ENCODE results near the gene TGFA.

The TGFA gene

DNA sequence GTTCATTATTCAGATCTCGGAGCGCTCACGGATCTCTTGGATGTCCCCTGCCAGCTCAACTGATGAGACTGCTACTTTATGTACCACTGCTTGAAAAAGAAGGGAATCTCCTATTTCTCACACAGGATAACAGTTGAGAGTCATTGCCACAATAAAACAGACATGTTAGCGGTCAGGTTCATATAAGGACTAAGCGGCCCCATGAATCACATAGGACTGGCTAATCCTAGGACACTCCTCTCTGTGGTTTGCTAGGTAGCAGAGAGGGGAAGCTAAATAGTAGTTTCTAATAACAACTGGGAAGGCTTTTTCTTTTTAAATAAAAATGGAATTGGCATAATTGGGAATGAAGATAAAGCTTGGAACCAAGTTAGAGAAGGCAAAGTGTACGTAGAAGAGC is 15.9 kb upstream of the TGFA start:
- TF ChIP-seq, protein P1, sequence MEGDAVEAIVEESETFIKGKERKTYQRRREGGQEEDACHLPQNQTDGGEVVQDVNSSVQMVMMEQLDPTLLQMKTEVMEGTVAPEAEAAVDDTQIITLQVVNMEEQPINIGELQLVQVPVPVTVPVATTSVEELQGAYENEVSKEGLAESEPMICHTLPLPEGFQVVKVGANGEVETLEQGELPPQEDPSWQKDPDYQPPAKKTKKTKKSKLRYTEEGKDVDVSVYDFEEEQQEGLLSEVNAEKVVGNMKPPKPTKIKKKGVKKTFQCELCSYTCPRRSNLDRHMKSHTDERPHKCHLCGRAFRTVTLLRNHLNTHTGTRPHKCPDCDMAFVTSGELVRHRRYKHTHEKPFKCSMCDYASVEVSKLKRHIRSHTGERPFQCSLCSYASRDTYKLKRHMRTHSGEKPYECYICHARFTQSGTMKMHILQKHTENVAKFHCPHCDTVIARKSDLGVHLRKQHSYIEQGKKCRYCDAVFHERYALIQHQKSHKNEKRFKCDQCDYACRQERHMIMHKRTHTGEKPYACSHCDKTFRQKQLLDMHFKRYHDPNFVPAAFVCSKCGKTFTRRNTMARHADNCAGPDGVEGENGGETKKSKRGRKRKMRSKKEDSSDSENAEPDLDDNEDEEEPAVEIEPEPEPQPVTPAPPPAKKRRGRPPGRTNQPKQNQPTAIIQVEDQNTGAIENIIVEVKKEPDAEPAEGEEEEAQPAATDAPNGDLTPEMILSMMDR (IDR thresholded peaks at IDR 0.05; ENCODE audit: poor library complexity, severe bottlenecking): no peak
- peaks cover 25% of the 10 kb centered on the region for H3K4me1 ChIP-seq (ENCODE audit: insufficient read depth, poor library complexity, severe bottlenecking)
- H3K9me3 ChIP-seq (ENCODE audit: severe bottlenecking): no peaks in the 10 kb centered on the region
- ATAC-seq (ENCODE audit: low read depth) (peak; percentile 95), DNase-seq (ENCODE audit: low spot score) (no peak)
- no peaks in the 10 kb centered on the region for H3K36me3 ChIP-seq (ENCODE audit: low read depth)
- peak overlapping the region; percentile 90 for H3K27ac ChIP-seq (ENCODE audit: poor library complexity, severe bottlenecking)
- H3K4me3 ChIP-seq (ENCODE audit: severe bottlenecking): no peak overlapping the region
- H3K27me3 ChIP-seq (ENCODE audit: insufficient read depth, poor library complexity, severe bottlenecking): no peaks in the 10 kb centered on the region

DNA sequence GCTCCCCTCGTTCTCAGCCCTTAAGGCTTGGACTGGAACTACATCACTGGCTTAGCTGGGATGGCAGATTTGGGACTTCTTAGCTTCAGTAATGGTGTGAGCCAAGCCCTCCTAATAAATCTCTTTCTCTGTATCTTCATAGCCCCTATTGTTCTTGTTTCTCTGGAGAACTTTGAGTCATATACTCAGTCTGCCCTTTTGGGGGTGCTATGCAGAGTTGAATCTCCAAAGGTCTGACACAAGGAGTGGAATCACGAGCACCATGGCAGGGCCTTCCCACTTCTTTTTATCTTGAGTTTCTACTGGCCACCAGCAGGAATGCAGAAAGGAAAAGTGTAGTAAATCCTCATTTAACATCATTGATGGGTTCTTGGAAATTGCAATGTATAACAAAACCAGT is 13.3 kb upstream of the TGFA start:
- no peak overlapping the region for H3K4me3 ChIP-seq (ENCODE audit: severe bottlenecking)
- TF ChIP-seq, protein P1 (IDR thresholded peaks at IDR 0.05; ENCODE audit: poor library complexity, severe bottlenecking): no peak
- no peaks in the 10 kb centered on the region for H3K36me3 ChIP-seq (ENCODE audit: low read depth)
- peaks cover 22% of the 10 kb centered on the region for H3K4me1 ChIP-seq (ENCODE audit: insufficient read depth, poor library complexity, severe bottlenecking)
- no peak for ATAC-seq (ENCODE audit: low read depth)
- H3K27me3 ChIP-seq (ENCODE audit: insufficient read depth, poor library complexity, severe bottlenecking): no peaks in the 10 kb centered on the region
- no peak for DNase-seq (ENCODE audit: low spot score)
- no peak overlapping the region for H3K27ac ChIP-seq (ENCODE audit: poor library complexity, severe bottlenecking)
- no peaks in the 10 kb centered on the region for H3K9me3 ChIP-seq (ENCODE audit: severe bottlenecking)

DNA sequence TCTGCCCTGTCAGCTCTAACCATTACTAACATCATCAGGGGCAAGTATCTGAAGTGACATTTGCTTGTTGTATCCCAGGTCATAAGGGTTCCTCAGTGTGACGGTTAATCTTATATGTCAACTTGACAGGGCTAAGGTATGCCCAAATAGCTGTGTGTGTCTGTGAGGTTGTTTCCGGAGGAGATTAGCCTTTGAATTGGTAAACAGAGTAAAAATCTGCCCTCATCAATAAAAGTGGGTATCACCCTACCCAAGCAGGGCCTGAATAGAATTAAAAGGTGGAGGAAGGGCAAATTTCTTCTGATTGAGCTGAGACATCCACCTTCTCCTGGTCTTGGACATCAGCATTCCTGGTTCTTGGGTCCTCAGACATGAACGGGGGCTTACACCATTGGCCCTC is 12.8 kb upstream of the TGFA start:
- H3K4me1 ChIP-seq (ENCODE audit: insufficient read depth, poor library complexity, severe bottlenecking): peaks cover 22% of the 10 kb centered on the region
- H3K27me3 ChIP-seq (ENCODE audit: insufficient read depth, poor library complexity, severe bottlenecking): no peaks in the 10 kb centered on the region
- no peaks in the 10 kb centered on the region for H3K36me3 ChIP-seq (ENCODE audit: low read depth)
- DNase-seq (ENCODE audit: low spot score): no peak
- H3K4me3 ChIP-seq (ENCODE audit: severe bottlenecking): no peak overlapping the region
- TF ChIP-seq, protein P1 (IDR thresholded peaks at IDR 0.05; ENCODE audit: poor library complexity, severe bottlenecking): no peak
- no peak overlapping the region for H3K27ac ChIP-seq (ENCODE audit: poor library complexity, severe bottlenecking)
- ATAC-seq (ENCODE audit: low read depth): no peak
- no peaks in the 10 kb centered on the region for H3K9me3 ChIP-seq (ENCODE audit: severe bottlenecking)

GRCh38 chr2:70565039-70565731 is 11.6 kb upstream of the TGFA start:
- Histone ChIP-seq H3K4me3 (ENCODE audit: severe bottlenecking) (no peak overlapping the region), H3K4me1 (ENCODE audit: insufficient read depth, poor library complexity, severe bottlenecking) (peaks cover 16% of the 10 kb centered on the region), H3K9me3 (ENCODE audit: severe bottlenecking) (no peaks in the 10 kb centered on the region), H3K36me3 (ENCODE audit: low read depth) (no peaks in the 10 kb centered on the region), H3K27ac (ENCODE audit: poor library complexity, severe bottlenecking) (no peak overlapping the region), H3K27me3 (ENCODE audit: insufficient read depth, poor library complexity, severe bottlenecking) (no peaks in the 10 kb centered on the region)
- TF ChIP-seq, protein P1 (IDR thresholded peaks at IDR 0.05; ENCODE audit: poor library complexity, severe bottlenecking): no peak
- ATAC-seq (ENCODE audit: low read depth) (no peak), DNase-seq (ENCODE audit: low spot score) (no peak)

- TF ChIP-seq, protein P1 (IDR thresholded peaks at IDR 0.05; ENCODE audit: poor library complexity, severe bottlenecking): no peak
- ATAC-seq (ENCODE audit: low read depth) (peak; percentile 82), DNase-seq (ENCODE audit: low spot score) (no peak)
- no peaks in the 10 kb centered on the region for H3K36me3 ChIP-seq (ENCODE audit: low read depth)
- peaks cover 13% of the 10 kb centered on the region for H3K4me1 ChIP-seq (ENCODE audit: insufficient read depth, poor library complexity, severe bottlenecking)
- H3K4me3 ChIP-seq (ENCODE audit: severe bottlenecking): no peak overlapping the region
- H3K27ac ChIP-seq (ENCODE audit: poor library complexity, severe bottlenecking): no peak overlapping the region
- no peaks in the 10 kb centered on the region for H3K9me3 ChIP-seq (ENCODE audit: severe bottlenecking)
- H3K27me3 ChIP-seq (ENCODE audit: insufficient read depth, poor library complexity, severe bottlenecking): no peaks in the 10 kb centered on the region
Observed at GRCh38 chr2:70561893-70562292, 8.3 kb upstream of the TGFA start.

Measured in RWPE2 (cell line).